HepG2 (cell line): ENCODE results near the gene ARCN1. TPM values are rescaled to one million over a fixed set of nuclear protein-coding genes. Genes with fewer than 3 reads are reported as not detected.
A peak's percentile ranks its signal among the peaks of the same experiment; 100 is the strongest.

ENCODE experiments used
- CTCF ChIP-seq: sonication (generic); formaldehyde crosslinking; IDR thresholded peaks from 2 replicates; pipeline ENCODE4 v1.5.0; 2020; ENCODE audit warnings: mild to moderate bottlenecking, missing genetic modification reagents, moderate library complexity
- EHMT2 ChIP-seq: fragments of 200-600 bp; sonication (generic); IDR thresholded peaks from 2 replicates; pipeline ENCODE4 v1.7.0; 2017; ENCODE audit warnings: antibody characterized with exemption, low read depth, low read length, borderline replicate concordance
- HBP1 ChIP-seq: IDR thresholded peaks from 2 replicates; pipeline ENCODE4 v1.6.1; 2016; ENCODE audit warnings: low read depth, control low read depth
- HCFC1 ChIP-seq: fragments of 150-350 bp; IDR thresholded peaks from 2 replicates; pipeline ENCODE4 v1.6.1; 2014; ENCODE audit warnings: low read depth, low read length
- KLF16 ChIP-seq, 2 experiments: sonication (generic) in 1 of 2; formaldehyde crosslinking in 1 of 2; IDR thresholded peaks; 2 replicates each; pipeline versions ENCODE4 v1.6.1 to v1.8.0; 2016 to 2023; ENCODE audit warnings: missing genetic modification reagents in 2 of 2, missing compliant biosample characterization in 1 of 2
- LRRFIP1 ChIP-seq: sonication (generic); formaldehyde crosslinking; conservative IDR thresholded peaks from 2 replicates; pipeline ENCODE4 v1.4.0; 2020; ENCODE audit warnings: missing genetic modification reagents
- MXD3 ChIP-seq: IDR thresholded peaks from 2 replicates; pipeline ENCODE4 v1.6.1; 2016; ENCODE audit warnings: mild to moderate bottlenecking, missing biosample characterization, missing genetic modification reagents
- POLR2AphosphoS2 ChIP-seq: IDR thresholded peaks from 2 replicates; pipeline ENCODE4 v1.6.1; 2011; ENCODE audit warnings: low read depth, low read length, improper control_type of control experiment
- POLR2AphosphoS5 ChIP-seq: IDR thresholded peaks from 2 replicates; pipeline ENCODE4 v1.6.1; 2012; ENCODE audit warnings: low read depth, low read length
- REPIN1 ChIP-seq: sonication (generic); formaldehyde crosslinking; IDR thresholded peaks from 2 replicates; pipeline ENCODE4 v1.8.0; 2022; ENCODE audit warnings: missing genetic modification reagents, low read depth, mild to moderate bottlenecking, borderline replicate concordance
- THAP8 ChIP-seq: sonication (generic); formaldehyde crosslinking; IDR thresholded peaks from 2 replicates; pipeline ENCODE4 v1.5.1; 2020; ENCODE audit warnings: missing genetic modification reagents, mild to moderate bottlenecking, borderline replicate concordance
- ZBTB21 ChIP-seq: sonication (generic); formaldehyde crosslinking; IDR thresholded peaks from 2 replicates; pipeline ENCODE4 v1.4.0; 2020; ENCODE audit warnings: missing genetic modification reagents
- ZBTB42 ChIP-seq: sonication (generic); formaldehyde crosslinking; IDR thresholded peaks from 2 replicates; pipeline ENCODE4 v1.5.0; 2020; ENCODE audit warnings: mild to moderate bottlenecking, missing genetic modification reagents
- ZNF24 ChIP-seq: fragments of 450-650 bp; IDR thresholded peaks from 2 replicates; pipeline ENCODE4 v1.6.1; 2017; ENCODE audit warnings: antibody characterized with exemption, mild to moderate bottlenecking
- ZNF367 ChIP-seq: sonication (generic); formaldehyde crosslinking; IDR thresholded peaks from 2 replicates; pipeline ENCODE4 v1.4.0; 2020; ENCODE audit warnings: missing genetic modification reagents, borderline replicate concordance
- ZNF574 ChIP-seq: sonication (generic); formaldehyde crosslinking; IDR thresholded peaks from 2 replicates; pipeline ENCODE4 v1.4.0; 2020; ENCODE audit warnings: missing genetic modification reagents
- ZNF672 ChIP-seq: sonication (generic); formaldehyde crosslinking; IDR thresholded peaks from 2 replicates; pipeline ENCODE4 v1.8.1; 2022; ENCODE audit warnings: missing genetic modification reagents
- ZSCAN29 ChIP-seq: sonication (generic); formaldehyde crosslinking; conservative IDR thresholded peaks from 2 replicates; pipeline ENCODE4 v1.4.0; 2020; ENCODE audit warnings: mild to moderate bottlenecking, missing genetic modification reagents
- polyA plus RNA-seq, 8 experiments: library from polyadenylated mRNA; depleted of rRNA in 3 of 8; stranded (reverse) in 7 of 8; unstranded in 1 of 8; fragments of >200 nt; fragmentation: Illumina TruSeq in 4 of 8; extraction: Trizol in 4 of 8; gene quantifications; 2 replicates each; pipeline versions ENCODE4 v1.2.1 to v1.2.3, GENCODE V29; 2011 to 2016; ENCODE audit warnings: low read depth in 4 of 8, missing spikeins in 1 of 8, mixed read lengths in 1 of 8; ENCODE audit not compliant: insufficient read depth in 1 of 8
- total RNA-seq, 5 experiments: library from RNA; depleted of rRNA; stranded (reverse); fragments of >200 nt; fragmentation: Illumina TruSeq; extraction: Trizol; gene quantifications; 2 replicates each; pipeline ENCODE4 v1.2.3, GENCODE V29; 2016; ENCODE audit warnings: low read depth in 1 of 5

The ARCN1 gene
- total and polyA plus RNA-seq, 2 of the 13 experiments (the other 11 are each of a cell fraction or from before 2014, with no cell fraction given): 148 to 200 TPM

GRCh38 chr11:118634431-118635236 lies 62.4 kb downstream of the ARCN1 start (continued):
- TF ChIP-seq HBP1 (CRISPR knock-in tag) (no peak), CTCF (CRISPR knock-in tag) (peak; percentile 62), ZSCAN29 (no peak), POLR2AphosphoS5 (no peak), ZNF672 (no peak), LRRFIP1 (CRISPR knock-in tag) (no peak), KLF16 (CRISPR knock-in tag; IDR thresholded peaks at IDR 0.05) (no peak), ZNF574 (CRISPR knock-in tag) (peak; percentile 45), REPIN1 (CRISPR knock-in tag) (no peak), EHMT2 (no peak), ZNF24 (no peak), ZBTB21 (CRISPR knock-in tag) (no peak), POLR2AphosphoS2 (no peak), HCFC1 (no peak), MXD3 (CRISPR knock-in tag) (no peak), ZNF367 (CRISPR knock-in tag) (no peak), THAP8 (CRISPR knock-in tag) (no peak), ZBTB42 (CRISPR knock-in tag) (no peak)
